ENCODE measurements around the gene OPN1SW.

Gene OPN1SW

GRCh38 chr7:128792471-128793180, 17.0 kb upstream of the OPN1SW start:
- DNase-seq = no peak

GRCh38 chr7:128791972-128792327, 16.4 kb upstream of the OPN1SW start:
- no peak for DNase-seq

GRCh38 chr7:128791121-128791971, 15.8 kb upstream of the OPN1SW start, which contains the start of gene CCDC136:
TSS of gene CCDC136 (plus strand) at chr7:128791968. CDS start at chr7:128792412, 444 bp downstream.
- no peak for DNase-seq

GRCh38 chr7:128790315-128791041, 14.9 kb upstream of the OPN1SW start:
- DNase-seq = no peak

GRCh38 chr7:128788446-128789412, 13.1 kb upstream of the OPN1SW start:
- no peak for DNase-seq

- DNase-seq = no peak
These were observed 10.1 kb upstream of the OPN1SW start for GRCh38 chr7:128785738-128786137.

GRCh38 chr7:128783143-128783861, 7.7 kb upstream of the OPN1SW start:
- no peak for DNase-seq

GRCh38 chr7:128781851-128782250, 6.3 kb upstream of the OPN1SW start:
- DNase-seq = no peak

- DNase-seq = no peak
These were observed 5.5 kb upstream of the OPN1SW start for GRCh38 chr7:128781126-128781525.

- no peak for DNase-seq
These were observed 3.4 kb upstream of the OPN1SW start for GRCh38 chr7:128778946-128779345.

GRCh38 chr7:128777156-128778123, 1.8 kb upstream of the OPN1SW start:
- DNase-seq = no peak

- no peak for DNase-seq
These were observed 673 bp downstream of the OPN1SW start for GRCh38 chr7:128774921-128775320.

GRCh38 chr7:128774029-128774689, 1.4 kb downstream of the OPN1SW start:
- DNase-seq = no peak

- DNase-seq = no peak
These were observed 2.0 kb downstream of the OPN1SW start for GRCh38 chr7:128773604-128774003.

- no peak for DNase-seq
These were observed 5.4 kb downstream of the OPN1SW start for GRCh38 chr7:128770233-128770632.

GRCh38 chr7:128767475-128768110, 8.0 kb downstream of the OPN1SW start:
- DNase-seq = no peak

- no peak for DNase-seq
These were observed 12.1 kb downstream of the OPN1SW start for GRCh38 chr7:128763541-128763940.

- DNase-seq = no peak
These were observed 16.4 kb downstream of the OPN1SW start for GRCh38 chr7:128759242-128759641.

- no peak for DNase-seq
These were observed 17.0 kb downstream of the OPN1SW start for GRCh38 chr7:128758553-128758952.

All from NCI-H446 treated with DMSO at 0.1 percent for 48 hours (cell line).